Activated CD4-positive, alpha-beta T cell treated with anti-CD3 and anti-CD28 coated beads, Interleukin-2, amount 10 ng/mL, durations not matched to agents 7 days and 5 days (primary cell): ENCODE results near the gene TLR1. TPM values are rescaled to one million over a fixed set of nuclear protein-coding genes. Genes with fewer than 3 reads are reported as not detected.

ENCODE experiments used
- CTCF ChIA-PET: fragments of 350-600 bp; sonication (Branson Sonifier 250); formaldehyde crosslinking; loops from one replicate; lab custom pipeline; 2021; ENCODE audit warnings: antibody characterized with exemption; lab: Charles Lee
- POLR2A ChIA-PET: fragments of 350-600 bp; sonication (Branson Sonifier 250); formaldehyde crosslinking; loops from one replicate; lab custom pipeline; 2021; ENCODE audit warnings: antibody characterized with exemption; lab: Charles Lee
- DNase-seq: peaks from one replicate; pipeline ENCODE4 v3.0.0-alpha.2; 2020
- H3K27ac Mint-ChIP-seq: one replicate; pipeline ENCODE4 v1.8.0; 2021; ENCODE audit warnings: mild to moderate bottlenecking, moderate library complexity, mixed read lengths
- H3K27me3 Mint-ChIP-seq: one replicate; pipeline ENCODE4 v1.8.0; 2021; ENCODE audit warnings: mixed read lengths
- H3K36me3 Mint-ChIP-seq: one replicate; pipeline ENCODE4 v1.8.0; 2021; ENCODE audit warnings: low read depth, mixed read lengths
- H3K4me1 Mint-ChIP-seq: one replicate; pipeline ENCODE4 v1.8.0; 2021; ENCODE audit warnings: mixed read lengths
- H3K4me3 Mint-ChIP-seq: one replicate; pipeline ENCODE4 v1.8.0; 2021; ENCODE audit warnings: mild to moderate bottlenecking, moderate library complexity, mixed read lengths
- H3K9me3 Mint-ChIP-seq: one replicate; pipeline ENCODE4 v1.8.0; 2021; ENCODE audit warnings: mixed read lengths
- total RNA-seq, 2 experiments: library from RNA; stranded (reverse); gene quantifications; one replicate each; pipeline ENCODE4 v1.2.3, GENCODE V29; 2021

TLR1 gene
- total RNA-seq, 2 experiments from 2014 or later: 19.5 to 21.0 TPM

GRCh38 chr4:38765382-38765781, 39.2 kb downstream of the TLR1 start:
- peaks cover 24% of the 10 kb centered on the region for H3K4me1 Mint-ChIP-seq
- ChIA-PET CTCF (interaction anchor here (1.0 to 2.1 kb wide), 5 partner anchors 17 to 370 kb away, joined by 3 to 7 read pairs (median 5); no protein-coding TSS in a partner anchor), POLR2A (no interaction called here)
- no peak for DNase-seq
- no peak overlapping the region for H3K27ac Mint-ChIP-seq
- H3K4me3 Mint-ChIP-seq: no peak overlapping the region
- H3K36me3 Mint-ChIP-seq: peaks cover 8% of the 10 kb centered on the region
- H3K27me3 Mint-ChIP-seq: peaks cover 13% of the 10 kb centered on the region
- H3K9me3 Mint-ChIP-seq: peaks cover 15% of the 10 kb centered on the region

- Mint-ChIP-seq H3K4me3 (no peak overlapping the region), H3K27me3 (peaks cover 7% of the 10 kb centered on the region), H3K9me3 (peaks cover 15% of the 10 kb centered on the region), H3K27ac (no peak overlapping the region), H3K4me1 (peaks cover 27% of the 10 kb centered on the region), H3K36me3 (peaks cover 8% of the 10 kb centered on the region)
- POLR2A ChIA-PET: no interaction called here
- no peak for DNase-seq
- CTCF ChIA-PET: interaction anchor here (1.1 to 1.6 kb wide), 4 partner anchors 18 to 92 kb away, joined by 3 to 6 read pairs (median 4); partner anchors contain the start of gene TLR10
Observed at GRCh38 chr4:38764277-38764676, 40.3 kb downstream of the TLR1 start.

- CTCF ChIA-PET: interaction anchor here (0.5 to 2.1 kb wide), 5 partner anchors 12 to 98 kb away, joined by 3 to 8 read pairs (median 3); partner anchors contain the start of gene TLR10
Observed at GRCh38 chr4:38762560-38762959, 42.0 kb downstream of the TLR1 start.

GRCh38 chr4:38759790-38760122, 44.8 kb downstream of the TLR1 start:
- ChIA-PET POLR2A (no interaction called here), CTCF (interaction anchor here (0.8 to 2.3 kb wide), 13 partner anchors 9 to 719 kb away, joined by 3 to 17 read pairs (median 5); partner anchors contain the start of genes TLR1 and TLR10)

More at GRCh38 chr4:38762560-38762959, 42.0 kb downstream of the TLR1 start:
- H3K27ac Mint-ChIP-seq: no peak overlapping the region
- H3K4me1 Mint-ChIP-seq: peaks cover 30% of the 10 kb centered on the region
- H3K9me3 Mint-ChIP-seq: peaks cover 13% of the 10 kb centered on the region
- no peak for DNase-seq
- H3K4me3 Mint-ChIP-seq: no peak overlapping the region
- no peaks in the 10 kb centered on the region for H3K27me3 Mint-ChIP-seq
- POLR2A ChIA-PET: no interaction called here
- H3K36me3 Mint-ChIP-seq: peaks cover 8% of the 10 kb centered on the region

GRCh38 chr4:38759113-38759789, 45.3 kb downstream of the TLR1 start:
- DNase-seq: peak; percentile 66
- peaks cover 29% of the 10 kb centered on the region for H3K4me1 Mint-ChIP-seq
- ChIA-PET POLR2A (no interaction called here), CTCF (interaction anchor here (0.8 to 2.3 kb wide), 15 partner anchors 9 to 718 kb away, joined by 3 to 17 read pairs (median 5); partner anchors contain the start of genes TLR1 and TLR10)
- H3K27ac Mint-ChIP-seq: no peak overlapping the region
- H3K27me3 Mint-ChIP-seq: no peaks in the 10 kb centered on the region
- peaks cover 6% of the 10 kb centered on the region for H3K36me3 Mint-ChIP-seq
- no peaks in the 10 kb centered on the region for H3K9me3 Mint-ChIP-seq
- no peak overlapping the region for H3K4me3 Mint-ChIP-seq

More at GRCh38 chr4:38759790-38760122, 44.8 kb downstream of the TLR1 start:
- Mint-ChIP-seq H3K27ac (no peak overlapping the region), H3K9me3 (no peaks in the 10 kb centered on the region), H3K4me3 (no peak overlapping the region), H3K4me1 (peaks cover 30% of the 10 kb centered on the region), H3K36me3 (peaks cover 6% of the 10 kb centered on the region), H3K27me3 (no peaks in the 10 kb centered on the region)
- DNase-seq: no peak

- ChIA-PET CTCF (interaction anchor here (0.6 to 2.3 kb wide), 7 partner anchors 15 to 572 kb away, joined by 3 to 8 read pairs (median 4); partner anchors contain the start of gene TLR10), POLR2A (interaction anchor here (0.9 kb wide), 1 partner anchor 128 kb away, joined by 3 read pairs; no protein-coding TSS in a partner anchor)
- DNase-seq: peak; percentile 24
- Mint-ChIP-seq H3K9me3 (no peaks in the 10 kb centered on the region), H3K36me3 (peaks cover 6% of the 10 kb centered on the region), H3K27me3 (no peaks in the 10 kb centered on the region), H3K4me1 (peaks cover 27% of the 10 kb centered on the region), H3K4me3 (no peak overlapping the region), H3K27ac (no peak overlapping the region)
Observed at GRCh38 chr4:38757945-38758600, 46.5 kb downstream of the TLR1 start.

- Mint-ChIP-seq H3K4me1 (peaks cover 3% of the 10 kb centered on the region), H3K36me3 (peaks cover 6% of the 10 kb centered on the region), H3K4me3 (no peak overlapping the region), H3K9me3 (peaks cover 9% of the 10 kb centered on the region), H3K27ac (no peak overlapping the region), H3K27me3 (no peaks in the 10 kb centered on the region)
- DNase-seq: no peak
- ChIA-PET CTCF (no interaction called here), POLR2A (no interaction called here)
Observed at GRCh38 chr4:38752941-38753806, 51.4 kb downstream of the TLR1 start.

GRCh38 chr4:38752372-38752940, 52.1 kb downstream of the TLR1 start:
- Mint-ChIP-seq H3K36me3 (peaks cover 7% of the 10 kb centered on the region), H3K9me3 (peaks cover 11% of the 10 kb centered on the region), H3K27me3 (no peaks in the 10 kb centered on the region), H3K4me1 (no peaks in the 10 kb centered on the region), H3K4me3 (no peak overlapping the region), H3K27ac (no peak overlapping the region)
- CTCF ChIA-PET: no interaction called here
- POLR2A ChIA-PET: no interaction called here
- peak; percentile 31 for DNase-seq

- H3K27me3 Mint-ChIP-seq: no peaks in the 10 kb centered on the region
- DNase-seq: no peak
- peaks cover 20% of the 10 kb centered on the region for H3K9me3 Mint-ChIP-seq
- CTCF ChIA-PET: no interaction called here
- no peak overlapping the region for H3K27ac Mint-ChIP-seq
- POLR2A ChIA-PET: no interaction called here
- H3K4me1 Mint-ChIP-seq: no peaks in the 10 kb centered on the region
- H3K4me3 Mint-ChIP-seq: no peak overlapping the region
- H3K36me3 Mint-ChIP-seq: peaks cover 10% of the 10 kb centered on the region
Observed at GRCh38 chr4:38751341-38752010, 53.1 kb downstream of the TLR1 start.

GRCh38 chr4:38749336-38749735, 55.3 kb downstream of the TLR1 start:
- no peaks in the 10 kb centered on the region for H3K4me1 Mint-ChIP-seq
- H3K9me3 Mint-ChIP-seq: peaks cover 20% of the 10 kb centered on the region
- H3K27ac Mint-ChIP-seq: no peak overlapping the region
- peaks cover 10% of the 10 kb centered on the region for H3K36me3 Mint-ChIP-seq
- no peak overlapping the region for H3K4me3 Mint-ChIP-seq
- ChIA-PET POLR2A (no interaction called here), CTCF (interaction anchor here (0.9 kb wide), 1 partner anchor 33 kb away, joined by 3 read pairs; the partner anchor contains the start of gene TLR10)
- DNase-seq: no peak
- H3K27me3 Mint-ChIP-seq: no peaks in the 10 kb centered on the region

- Mint-ChIP-seq H3K4me1 (peaks cover 6% of the 10 kb centered on the region), H3K36me3 (peaks cover 10% of the 10 kb centered on the region), H3K27me3 (no peaks in the 10 kb centered on the region), H3K27ac (no peak overlapping the region), H3K9me3 (peaks cover 20% of the 10 kb centered on the region), H3K4me3 (no peak overlapping the region)
- CTCF ChIA-PET: interaction anchor here (0.6 kb wide), 1 partner anchor 47 kb away, joined by 3 read pairs; no protein-coding TSS in a partner anchor
- no peak for DNase-seq
- POLR2A ChIA-PET: no interaction called here
Observed at GRCh38 chr4:38747629-38748028, 57.0 kb downstream of the TLR1 start.
